Testis (tissue), 2 donors: ENCODE results near the gene POP4.

ENCODE experiments used
- POLR2A ChIP-seq: fragments of 450-650 bp; IDR thresholded peaks from one replicate; pipeline ENCODE4 v1.6.1; 2017; ENCODE audit warnings: antibody characterized with exemption, mild to moderate bottlenecking, moderate library complexity
- TF ChIP-seq, protein P1 (sequence below), 3 experiments: fragments of 450-650 bp in 2 of 3; fragments of 200-600 bp in 1 of 3; sonication (generic) in 1 of 3; IDR thresholded peaks; one replicate each; pipeline ENCODE4 v1.5.1; 2016 to 2019; ENCODE audit warnings: antibody characterized with exemption in 3 of 3, mild to moderate bottlenecking in 2 of 3, moderate library complexity in 1 of 3

DNA sequence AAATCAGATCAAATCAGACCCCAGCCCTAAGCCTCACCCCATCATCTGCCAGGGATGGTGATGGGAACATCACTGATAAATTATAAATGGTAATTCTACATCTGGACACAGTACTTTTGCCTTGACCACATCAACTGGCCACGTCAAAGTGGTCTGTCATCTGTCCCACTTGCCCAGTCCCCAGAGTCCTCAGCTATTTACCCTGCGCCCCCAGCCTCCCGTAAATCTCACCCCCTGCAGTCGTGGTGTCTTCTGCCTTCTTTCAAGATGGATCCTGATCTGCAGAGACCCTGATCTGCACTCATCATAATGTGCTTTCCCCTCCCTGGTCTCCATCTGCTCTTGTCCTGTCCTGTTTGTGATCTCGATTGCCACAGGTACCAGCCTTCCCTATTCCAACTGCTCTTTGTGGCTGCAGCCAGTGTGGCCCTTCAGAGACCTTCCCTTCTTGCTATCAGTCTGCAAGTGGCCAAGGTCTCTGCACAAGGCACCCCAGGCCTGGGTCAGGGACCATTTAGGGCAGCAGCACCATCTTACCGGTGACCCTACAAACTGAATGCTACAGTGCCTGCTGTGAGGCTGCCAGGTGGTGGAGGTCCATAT, 26.7 kb upstream of the POP4 start:
- no peak for TF ChIP-seq POLR2A
- TF ChIP-seq, protein P1, sequence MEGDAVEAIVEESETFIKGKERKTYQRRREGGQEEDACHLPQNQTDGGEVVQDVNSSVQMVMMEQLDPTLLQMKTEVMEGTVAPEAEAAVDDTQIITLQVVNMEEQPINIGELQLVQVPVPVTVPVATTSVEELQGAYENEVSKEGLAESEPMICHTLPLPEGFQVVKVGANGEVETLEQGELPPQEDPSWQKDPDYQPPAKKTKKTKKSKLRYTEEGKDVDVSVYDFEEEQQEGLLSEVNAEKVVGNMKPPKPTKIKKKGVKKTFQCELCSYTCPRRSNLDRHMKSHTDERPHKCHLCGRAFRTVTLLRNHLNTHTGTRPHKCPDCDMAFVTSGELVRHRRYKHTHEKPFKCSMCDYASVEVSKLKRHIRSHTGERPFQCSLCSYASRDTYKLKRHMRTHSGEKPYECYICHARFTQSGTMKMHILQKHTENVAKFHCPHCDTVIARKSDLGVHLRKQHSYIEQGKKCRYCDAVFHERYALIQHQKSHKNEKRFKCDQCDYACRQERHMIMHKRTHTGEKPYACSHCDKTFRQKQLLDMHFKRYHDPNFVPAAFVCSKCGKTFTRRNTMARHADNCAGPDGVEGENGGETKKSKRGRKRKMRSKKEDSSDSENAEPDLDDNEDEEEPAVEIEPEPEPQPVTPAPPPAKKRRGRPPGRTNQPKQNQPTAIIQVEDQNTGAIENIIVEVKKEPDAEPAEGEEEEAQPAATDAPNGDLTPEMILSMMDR (IDR thresholded peaks at IDR 0.05) = no peak
